ENCODE measurements around the gene RPL36. TPM values are rescaled to one million over a fixed set of nuclear protein-coding genes. Genes with fewer than 3 reads are reported as not detected.
A peak's percentile ranks its signal among the peaks of the same experiment; 100 is the strongest.

The RPL36 gene
- total and polyA plus RNA-seq, 9 of the 15 experiments (the other 6 are each of a cell fraction or from before 2014, with no cell fraction given): 350 to 3,412 (median 1,507) TPM

GRCh38 chr19:5719961-5720790 is 30.1 kb downstream of the RPL36 start, which contains the start of the genes CATSPERD and LONP1 (continued):
- TF ChIP-seq ARID4B (CRISPR knock-in tag; IDR thresholded peaks at IDR 0.05): no peak
- peak; percentile 77 for TF ChIP-seq REST (IDR thresholded peaks at IDR 0.05; ENCODE audit: borderline replicate concordance)
- no peak; the same call in 1 of the 2 replicates for TF ChIP-seq REST (CRISPR knock-in tag; IDR thresholded peaks at IDR 0.05; ENCODE audit: low read depth)
- peak in 1 of 2 experiments; percentile 69; a peak in 2 of 4 replicates for TF ChIP-seq ZNF318 (IDR thresholded peaks at IDR 0.05; ENCODE audit: borderline replicate concordance in 1 of 2, low read depth in 1 of 2)

Measured in K562 (cell line).